Loucy (cell line): ENCODE results near the gene KRTAP10-4.

ENCODE experiments used
- H2AFZ ChIP-seq: fragments of 200-600 bp; sonication (generic); 2 replicates; pipeline ENCODE4 v1.6.0; 2016; ENCODE audit warnings: antibody characterized with exemption, mild to moderate bottlenecking, low read length, moderate library complexity
- H3F3A ChIP-seq: fragments of 200-600 bp; 2 replicates; pipeline ENCODE4 v1.6.0; 2016; ENCODE audit warnings: antibody characterized with exemption, low read depth, mild to moderate bottlenecking
- H3K27me3 ChIP-seq: fragments of 200-600 bp; sonication (generic); 2 replicates; pipeline ENCODE4 v1.6.1; 2014; ENCODE audit warnings: low read length, mild to moderate bottlenecking; ENCODE audit not compliant: insufficient read depth, poor library complexity, severe bottlenecking
- H3K36me3 ChIP-seq: fragments of 200-600 bp; sonication (generic); 2 replicates; pipeline ENCODE4 v1.6.1; 2016; ENCODE audit warnings: low read length; ENCODE audit not compliant: insufficient read depth
- H3K4me1 ChIP-seq: fragments of 200-600 bp; sonication (generic); 2 replicates; pipeline ENCODE4 v1.5.1; 2014; ENCODE audit warnings: low read length, mild to moderate bottlenecking; ENCODE audit not compliant: insufficient read depth, poor library complexity, severe bottlenecking
- H3K4me2 ChIP-seq: fragments of 200-600 bp; sonication (generic); 2 replicates; pipeline ENCODE4 v1.6.0; 2014; ENCODE audit warnings: antibody characterized with exemption, low read length, low read depth, mild to moderate bottlenecking; ENCODE audit not compliant: poor library complexity, severe bottlenecking
- H3K4me3 ChIP-seq: fragments of 200-600 bp; sonication (generic); 2 replicates; pipeline ENCODE4 v1.5.1; 2014; ENCODE audit warnings: low read length, mild to moderate bottlenecking, mixed read lengths; ENCODE audit not compliant: poor library complexity, severe bottlenecking
- H3K79me2 ChIP-seq: fragments of 200-600 bp; sonication (generic); 2 replicates; pipeline ENCODE4 v1.6.1; 2014; ENCODE audit warnings: low read length; ENCODE audit not compliant: insufficient read depth
- H3K9ac ChIP-seq: fragments of 200-600 bp; sonication (generic); 2 replicates; pipeline ENCODE4 v1.6.0; 2014; ENCODE audit warnings: mild to moderate bottlenecking, low read depth, low read length, moderate library complexity; ENCODE audit not compliant: poor library complexity, severe bottlenecking
- H3K9me2 ChIP-seq: fragments of 200-600 bp; sonication (generic); replicated peaks from 2 replicates; pipeline ENCODE4 v1.6.1; 2016; ENCODE audit warnings: low read depth, low read length, mixed read lengths
- H3K9me3 ChIP-seq: fragments of 200-600 bp; sonication (generic); 2 replicates; pipeline ENCODE4 v1.6.1; 2014; ENCODE audit warnings: mild to moderate bottlenecking, antibody characterized with exemption, low read length, low read depth; ENCODE audit not compliant: insufficient read depth
- H4K20me1 ChIP-seq: fragments of 200-600 bp; sonication (generic); 2 replicates; pipeline ENCODE4 v1.6.0; 2014; ENCODE audit warnings: antibody characterized with exemption, low read length, mild to moderate bottlenecking; ENCODE audit not compliant: insufficient read depth, poor library complexity, severe bottlenecking
- EZH2phosphoT487 ChIP-seq: fragments of 200-600 bp; IDR thresholded peaks from 2 replicates; pipeline ENCODE4 v1.6.1; 2018; ENCODE audit warnings: antibody characterized with exemption, mild to moderate bottlenecking, moderate library complexity, borderline replicate concordance
- TF ChIP-seq, protein P1 (sequence below): fragments of 200-600 bp; sonication (generic); conservative IDR thresholded peaks from 2 replicates; pipeline ENCODE4 v1.5.1; 2014; ENCODE audit warnings: mild to moderate bottlenecking, antibody characterized with exemption, low read length

KRTAP10-4 gene

DNA sequence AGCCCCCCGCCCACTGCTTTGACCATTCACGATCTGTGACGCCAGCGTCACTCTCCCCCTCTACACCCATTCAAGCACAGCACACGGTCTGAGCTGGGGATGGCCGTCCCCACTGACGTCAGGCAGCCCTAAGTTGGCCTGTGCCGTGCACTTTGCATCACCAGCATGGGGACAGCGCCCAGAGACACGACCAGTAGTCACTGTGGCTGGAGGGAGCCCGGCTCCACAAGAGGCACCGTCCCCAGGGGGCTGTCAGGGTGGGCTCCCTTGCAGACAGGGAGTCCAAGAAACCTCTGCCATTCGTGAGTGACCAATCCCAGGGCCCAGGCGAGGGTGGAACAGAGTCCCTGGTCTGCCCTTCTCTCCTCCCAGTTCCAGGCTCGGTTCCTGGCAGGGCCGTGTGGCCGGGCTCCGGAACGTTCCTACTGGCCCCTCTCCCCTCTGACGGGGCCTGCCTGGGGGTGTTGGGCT lies 40.7 kb downstream of the KRTAP10-4 start:
- Histone ChIP-seq H3K79me2 (no peaks in the 10 kb centered on the region), H3K4me2 (no peak overlapping the region), H4K20me1 (no peaks in the 10 kb centered on the region), H3K4me1 (no peaks in the 10 kb centered on the region), H3K27me3 (no peaks in the 10 kb centered on the region), H3K36me3 (no peaks in the 10 kb centered on the region), H3F3A (no peaks in the 10 kb centered on the region), H3K9me2 (no peaks in the 10 kb centered on the region), H2AFZ (no peak overlapping the region), H3K9me3 (peaks cover 11% of the 10 kb centered on the region; the same call in 1 of the 2 replicates), H3K4me3 (no peak overlapping the region), H3K9ac (no peak overlapping the region)
- no peak for TF ChIP-seq EZH2phosphoT487

DNA sequence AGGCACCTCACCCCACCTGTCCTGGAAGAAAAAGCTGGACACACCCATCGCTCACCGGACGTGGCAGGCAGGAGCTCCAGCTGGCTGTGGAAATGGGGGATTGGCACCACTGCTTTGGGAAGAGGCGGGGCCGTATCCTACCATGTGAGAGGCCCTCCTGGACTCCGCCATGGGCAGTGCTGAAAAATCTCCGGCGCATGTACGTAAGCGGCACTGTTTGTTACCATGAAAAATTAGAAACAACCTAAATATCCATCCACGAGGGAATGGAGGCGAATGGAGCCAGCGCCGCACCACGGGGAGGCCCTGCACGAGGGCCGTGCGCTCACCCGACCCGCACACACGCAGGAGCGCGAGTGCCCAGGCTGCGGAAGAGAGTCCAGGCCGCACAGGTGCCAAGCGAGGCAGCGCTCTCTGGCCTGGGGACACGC lies 41.4 kb downstream of the KRTAP10-4 start:
- H3K9ac ChIP-seq, result no peak overlapping the region
- H2AFZ ChIP-seq, result no peak overlapping the region
- H3K4me2 ChIP-seq, result no peak overlapping the region
- H3K9me3 ChIP-seq, result peaks cover 9% of the 10 kb centered on the region; the same call in 1 of the 2 replicates
- no peaks in the 10 kb centered on the region for H3K4me1 ChIP-seq
- H3K9me2 ChIP-seq, result no peaks in the 10 kb centered on the region
- H3K79me2 ChIP-seq, result no peaks in the 10 kb centered on the region
- TF ChIP-seq, protein P1, sequence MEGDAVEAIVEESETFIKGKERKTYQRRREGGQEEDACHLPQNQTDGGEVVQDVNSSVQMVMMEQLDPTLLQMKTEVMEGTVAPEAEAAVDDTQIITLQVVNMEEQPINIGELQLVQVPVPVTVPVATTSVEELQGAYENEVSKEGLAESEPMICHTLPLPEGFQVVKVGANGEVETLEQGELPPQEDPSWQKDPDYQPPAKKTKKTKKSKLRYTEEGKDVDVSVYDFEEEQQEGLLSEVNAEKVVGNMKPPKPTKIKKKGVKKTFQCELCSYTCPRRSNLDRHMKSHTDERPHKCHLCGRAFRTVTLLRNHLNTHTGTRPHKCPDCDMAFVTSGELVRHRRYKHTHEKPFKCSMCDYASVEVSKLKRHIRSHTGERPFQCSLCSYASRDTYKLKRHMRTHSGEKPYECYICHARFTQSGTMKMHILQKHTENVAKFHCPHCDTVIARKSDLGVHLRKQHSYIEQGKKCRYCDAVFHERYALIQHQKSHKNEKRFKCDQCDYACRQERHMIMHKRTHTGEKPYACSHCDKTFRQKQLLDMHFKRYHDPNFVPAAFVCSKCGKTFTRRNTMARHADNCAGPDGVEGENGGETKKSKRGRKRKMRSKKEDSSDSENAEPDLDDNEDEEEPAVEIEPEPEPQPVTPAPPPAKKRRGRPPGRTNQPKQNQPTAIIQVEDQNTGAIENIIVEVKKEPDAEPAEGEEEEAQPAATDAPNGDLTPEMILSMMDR, result no peak
- TF ChIP-seq EZH2phosphoT487, result no peak
- no peak overlapping the region for H3K4me3 ChIP-seq
- no peaks in the 10 kb centered on the region for H4K20me1 ChIP-seq
- H3K27me3 ChIP-seq, result no peaks in the 10 kb centered on the region
- no peaks in the 10 kb centered on the region for H3F3A ChIP-seq
- H3K36me3 ChIP-seq, result no peaks in the 10 kb centered on the region

DNA sequence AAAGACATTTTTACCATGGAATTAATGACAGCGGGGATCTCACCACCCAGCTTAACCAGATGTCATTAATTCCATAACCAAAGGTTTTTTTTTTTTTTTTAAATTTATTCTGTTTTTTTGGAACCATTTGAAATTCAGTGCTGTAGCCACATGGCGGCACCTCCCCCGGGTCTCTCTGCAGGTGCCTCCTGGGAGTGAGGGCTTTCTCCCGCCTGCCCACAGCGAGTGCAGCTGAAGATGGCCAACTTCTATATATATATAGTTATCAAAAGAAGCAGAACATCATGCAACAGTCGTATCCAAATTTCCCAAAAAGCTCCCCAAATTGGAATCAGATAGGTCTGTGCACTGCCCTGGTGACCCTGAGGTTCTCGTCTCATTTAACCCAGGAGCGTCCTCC lies 41.9 kb downstream of the KRTAP10-4 start:
- Histone ChIP-seq H3K79me2 (no peaks in the 10 kb centered on the region), H3K9me2 (no peaks in the 10 kb centered on the region), H3K4me2 (no peak overlapping the region), H3K4me1 (no peaks in the 10 kb centered on the region), H3K9ac (no peak overlapping the region), H3K4me3 (no peak overlapping the region), H3K36me3 (no peaks in the 10 kb centered on the region), H3K9me3 (peaks cover 9% of the 10 kb centered on the region; the same call in 1 of the 2 replicates), H3K27me3 (no peaks in the 10 kb centered on the region), H2AFZ (no peak overlapping the region), H4K20me1 (no peaks in the 10 kb centered on the region), H3F3A (no peaks in the 10 kb centered on the region)
- no peak for TF ChIP-seq EZH2phosphoT487
- TF ChIP-seq, protein P1, result no peak
